Gastrocnemius medialis (tissue), 4 donors: Measurements from ENCODE around the gene KANSL1.

Source experiments
- POLR2A ChIP-seq, 2 donors: fragments of 450-650 bp; IDR thresholded peaks; one replicate each; pipeline ENCODE4 v1.6.1; 2017; ENCODE audit warnings: antibody characterized with exemption in 2 of 2, mild to moderate bottlenecking in 2 of 2, moderate library complexity in 2 of 2
- TF ChIP-seq, protein P1 (sequence below), 5 experiments: fragments of 450-650 bp in 3 of 5; fragments of 200-600 bp in 2 of 5; sonication (generic) in 2 of 5; IDR thresholded peaks in 4 of 5; conservative IDR thresholded peaks in 1 of 5; 1 replicate in 4 of 5; 2 replicates in 1 of 5; pipeline ENCODE4 v1.5.1; 2016 to 2019; ENCODE audit warnings: antibody characterized with exemption in 5 of 5, mild to moderate bottlenecking in 3 of 5, moderate library complexity in 3 of 5

GRCh38 chr17:46081018-46081320, 112.3 kb downstream of the KANSL1 start:
- no peak for TF ChIP-seq POLR2A (IDR thresholded peaks at IDR 0.05)
- TF ChIP-seq, protein P1, sequence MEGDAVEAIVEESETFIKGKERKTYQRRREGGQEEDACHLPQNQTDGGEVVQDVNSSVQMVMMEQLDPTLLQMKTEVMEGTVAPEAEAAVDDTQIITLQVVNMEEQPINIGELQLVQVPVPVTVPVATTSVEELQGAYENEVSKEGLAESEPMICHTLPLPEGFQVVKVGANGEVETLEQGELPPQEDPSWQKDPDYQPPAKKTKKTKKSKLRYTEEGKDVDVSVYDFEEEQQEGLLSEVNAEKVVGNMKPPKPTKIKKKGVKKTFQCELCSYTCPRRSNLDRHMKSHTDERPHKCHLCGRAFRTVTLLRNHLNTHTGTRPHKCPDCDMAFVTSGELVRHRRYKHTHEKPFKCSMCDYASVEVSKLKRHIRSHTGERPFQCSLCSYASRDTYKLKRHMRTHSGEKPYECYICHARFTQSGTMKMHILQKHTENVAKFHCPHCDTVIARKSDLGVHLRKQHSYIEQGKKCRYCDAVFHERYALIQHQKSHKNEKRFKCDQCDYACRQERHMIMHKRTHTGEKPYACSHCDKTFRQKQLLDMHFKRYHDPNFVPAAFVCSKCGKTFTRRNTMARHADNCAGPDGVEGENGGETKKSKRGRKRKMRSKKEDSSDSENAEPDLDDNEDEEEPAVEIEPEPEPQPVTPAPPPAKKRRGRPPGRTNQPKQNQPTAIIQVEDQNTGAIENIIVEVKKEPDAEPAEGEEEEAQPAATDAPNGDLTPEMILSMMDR (IDR thresholded peaks at IDR 0.05 in 4 of 5, conservative IDR thresholded peaks at IDR 0.05 in 1 of 5) = no peak
